Tibial nerve (tissue), 4 donors: ENCODE measurements around the gene PLCG1.

Experiments
- CTCF ChIP-seq, 5 experiments: fragments of 200-600 bp in 3 of 5; fragments of 450-650 bp in 2 of 5; sonication (generic) in 3 of 5; IDR thresholded peaks; one replicate each; pipeline ENCODE4 v1.5.1; 2016 to 2019; ENCODE audit warnings: antibody characterized with exemption in 5 of 5, mild to moderate bottlenecking in 3 of 5, moderate library complexity in 2 of 5
- EP300 ChIP-seq, 2 donors: sonication (generic); formaldehyde crosslinking; IDR thresholded peaks; one replicate each; pipeline ENCODE4 v1.6.1; 2017; ENCODE audit warnings: antibody characterized with exemption in 2 of 2, mild to moderate bottlenecking in 1 of 2
- POLR2A ChIP-seq, 2 donors: fragments of 450-650 bp; IDR thresholded peaks; one replicate each; pipeline ENCODE4 v1.6.1; 2017; ENCODE audit warnings: antibody characterized with exemption in 2 of 2, mild to moderate bottlenecking in 2 of 2, moderate library complexity in 2 of 2

GRCh38 chr20:41152108-41152757 lies 14.9 kb downstream of the PLCG1 start:
- TF ChIP-seq CTCF (IDR thresholded peaks at IDR 0.05) (no peak), POLR2A (IDR thresholded peaks at IDR 0.05) (no peak), EP300 (IDR thresholded peaks at IDR 0.05) (no peak)
